Measurements from ENCODE around the gene MAP7D2.

Gene MAP7D2

DNA sequence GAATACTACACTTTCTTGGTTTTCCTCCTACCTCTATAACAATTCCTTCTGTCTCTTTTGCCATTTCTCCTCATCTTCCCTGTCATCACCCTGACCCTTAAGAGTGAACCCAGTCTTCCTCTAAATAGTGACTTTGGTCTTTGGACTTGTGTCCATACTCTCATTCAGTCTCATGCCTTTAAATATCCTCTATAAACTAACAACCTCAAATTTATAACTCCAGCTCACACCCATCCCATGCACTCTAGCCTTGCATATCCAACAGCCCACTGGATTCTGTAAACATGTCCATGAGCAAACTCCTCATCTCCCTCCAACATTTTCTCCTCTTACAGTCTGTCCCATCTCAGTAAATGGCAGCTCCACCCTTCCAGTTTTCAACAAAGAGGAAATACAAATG, 140.9 kb downstream of the MAP7D2 start:
- H3K4me1 ChIP-seq (ENCODE audit: insufficient read depth, low read length) = no peaks in the 10 kb centered on the region
- H4K20me1 ChIP-seq (ENCODE audit: insufficient read depth, low read length) = no peaks in the 10 kb centered on the region
- TF ChIP-seq EZH2 (IDR thresholded peaks at IDR 0.05; ENCODE audit: borderline replicate concordance, low read depth, low read length, severe bottlenecking) (no peak), CTCF (IDR thresholded peaks at IDR 0.05; ENCODE audit: borderline replicate concordance, extremely low read depth, low read length, poor library complexity, severe bottlenecking) (no peak)
- H3K9ac ChIP-seq (ENCODE audit: low read depth, low read length) = no peak overlapping the region
- H3K4me3 ChIP-seq (ENCODE audit: low read depth in 1 of 2, low read length in 2 of 2) = no peak overlapping the region
- H3K27ac ChIP-seq (ENCODE audit: low read length) = no peak overlapping the region
- DNase-seq = no peak
- no peak for ATAC-seq (ENCODE audit: insufficient read depth, low read depth)
- no peak overlapping the region for H2AFZ ChIP-seq (ENCODE audit: low read depth, low read length)
- peaks cover 4% of the 10 kb centered on the region for H3K79me2 ChIP-seq (ENCODE audit: insufficient read depth, low read length)
- H3K9me3 ChIP-seq (ENCODE audit: insufficient read depth, low read length, severe bottlenecking) = peaks cover 6% of the 10 kb centered on the region
- H3K27me3 ChIP-seq (ENCODE audit: insufficient read depth, low read length, poor library complexity) = no peaks in the 10 kb centered on the region
- peaks cover 3% of the 10 kb centered on the region; the same call in 1 of the 2 replicates for H3K36me3 ChIP-seq (ENCODE audit: insufficient read depth, low read length)
- H3K4me2 ChIP-seq (ENCODE audit: insufficient read depth, low read length) = no peak overlapping the region

GRCh38 chrX:19972984-19973383, 143.7 kb downstream of the MAP7D2 start:
- DNase-seq (no peak), ATAC-seq (ENCODE audit: insufficient read depth, low read depth) (no peak)
- H4K20me1 ChIP-seq (ENCODE audit: insufficient read depth, low read length) = no peaks in the 10 kb centered on the region
- TF ChIP-seq EZH2 (IDR thresholded peaks at IDR 0.05; ENCODE audit: borderline replicate concordance, low read depth, low read length, severe bottlenecking) (no peak), CTCF (IDR thresholded peaks at IDR 0.05; ENCODE audit: borderline replicate concordance, extremely low read depth, low read length, poor library complexity, severe bottlenecking) (no peak)
- peaks cover 6% of the 10 kb centered on the region for H3K9me3 ChIP-seq (ENCODE audit: insufficient read depth, low read length, severe bottlenecking)
- no peak overlapping the region for H3K4me3 ChIP-seq (ENCODE audit: low read depth in 1 of 2, low read length in 2 of 2)
- no peaks in the 10 kb centered on the region for H3K4me1 ChIP-seq (ENCODE audit: insufficient read depth, low read length)
- no peaks in the 10 kb centered on the region for H3K27me3 ChIP-seq (ENCODE audit: insufficient read depth, low read length, poor library complexity)
- peaks cover 4% of the 10 kb centered on the region for H3K79me2 ChIP-seq (ENCODE audit: insufficient read depth, low read length)
- H3K36me3 ChIP-seq (ENCODE audit: insufficient read depth, low read length) = peaks cover 3% of the 10 kb centered on the region; the same call in 1 of the 2 replicates
- H3K4me2 ChIP-seq (ENCODE audit: insufficient read depth, low read length) = no peak overlapping the region
- no peak overlapping the region for H3K9ac ChIP-seq (ENCODE audit: low read depth, low read length)
- H3K27ac ChIP-seq (ENCODE audit: low read length) = no peak overlapping the region
- H2AFZ ChIP-seq (ENCODE audit: low read depth, low read length) = no peak overlapping the region

- no peak overlapping the region for H2AFZ ChIP-seq (ENCODE audit: low read depth, low read length)
- no peaks in the 10 kb centered on the region for H3K9me3 ChIP-seq (ENCODE audit: insufficient read depth, low read length, severe bottlenecking)
- H3K27ac ChIP-seq (ENCODE audit: low read length) = no peak overlapping the region
- peaks cover 15% of the 10 kb centered on the region; the same call in 1 of the 2 replicates for H3K36me3 ChIP-seq (ENCODE audit: insufficient read depth, low read length)
- no peak overlapping the region for H3K4me2 ChIP-seq (ENCODE audit: insufficient read depth, low read length)
- TF ChIP-seq CTCF (IDR thresholded peaks at IDR 0.05; ENCODE audit: borderline replicate concordance, extremely low read depth, low read length, poor library complexity, severe bottlenecking) (no peak), EZH2 (IDR thresholded peaks at IDR 0.05; ENCODE audit: borderline replicate concordance, low read depth, low read length, severe bottlenecking) (no peak)
- no peaks in the 10 kb centered on the region for H4K20me1 ChIP-seq (ENCODE audit: insufficient read depth, low read length)
- no peaks in the 10 kb centered on the region for H3K79me2 ChIP-seq (ENCODE audit: insufficient read depth, low read length)
- no peak for ATAC-seq (ENCODE audit: insufficient read depth, low read depth)
- no peak for DNase-seq
- H3K4me1 ChIP-seq (ENCODE audit: insufficient read depth, low read length) = no peaks in the 10 kb centered on the region
- H3K9ac ChIP-seq (ENCODE audit: low read depth, low read length) = no peak overlapping the region
- no peaks in the 10 kb centered on the region for H3K27me3 ChIP-seq (ENCODE audit: insufficient read depth, low read length, poor library complexity)
- no peak overlapping the region for H3K4me3 ChIP-seq (ENCODE audit: low read depth in 1 of 2, low read length in 2 of 2)
These were observed 148.4 kb downstream of the MAP7D2 start for GRCh38 chrX:19968276-19968675.

- TF ChIP-seq CTCF (IDR thresholded peaks at IDR 0.05; ENCODE audit: borderline replicate concordance, extremely low read depth, low read length, poor library complexity, severe bottlenecking) = no peak
- no peak for TF ChIP-seq EZH2 (IDR thresholded peaks at IDR 0.05; ENCODE audit: borderline replicate concordance, low read depth, low read length, severe bottlenecking)
- Histone ChIP-seq H3K27ac (ENCODE audit: low read length) (no peak overlapping the region), H4K20me1 (ENCODE audit: insufficient read depth, low read length) (no peaks in the 10 kb centered on the region), H3K4me3 (ENCODE audit: low read depth in 1 of 2, low read length in 2 of 2) (no peak overlapping the region), H3K9me3 (ENCODE audit: insufficient read depth, low read length, severe bottlenecking) (no peaks in the 10 kb centered on the region), H3K4me2 (ENCODE audit: insufficient read depth, low read length) (no peak overlapping the region), H2AFZ (ENCODE audit: low read depth, low read length) (no peak overlapping the region), H3K36me3 (ENCODE audit: insufficient read depth, low read length) (peaks cover 15% of the 10 kb centered on the region; the same call in 1 of the 2 replicates), H3K27me3 (ENCODE audit: insufficient read depth, low read length, poor library complexity) (no peaks in the 10 kb centered on the region), H3K79me2 (ENCODE audit: insufficient read depth, low read length) (no peaks in the 10 kb centered on the region), H3K4me1 (ENCODE audit: insufficient read depth, low read length) (no peaks in the 10 kb centered on the region), H3K9ac (ENCODE audit: low read depth, low read length) (no peak overlapping the region)
- ATAC-seq (ENCODE audit: insufficient read depth, low read depth) = no peak
- DNase-seq = no peak
These were observed 150.7 kb downstream of the MAP7D2 start for GRCh38 chrX:19966056-19966455.

Measured in DND-41 (cell line).